RWPE1 (cell line): ENCODE measurements around the gene RAB3IL1.

Experiments
- CTCF ChIA-PET: fragments of 350-600 bp; sonication (Branson Sonifier 250); formaldehyde crosslinking; extraction: SDS; loops from one replicate; lab custom pipeline; 2021; lab: Yijun Ruan, JAX
- POLR2A ChIA-PET: fragments of 400-600 bp; formaldehyde crosslinking; extraction: SDS; loops from one replicate; lab custom pipeline; 2020; ENCODE audit warnings: antibody characterized with exemption; ENCODE audit not compliant: low non-redundant PET; lab: Yijun Ruan, JAX
- DNase-seq: peaks from one replicate; pipeline ENCODE4 v3.0.0; 2012; ENCODE audit warnings: low spot score
- H3K27ac ChIP-seq: fragments of 450-650 bp; 2 replicates; pipeline ENCODE4 v1.5.1; 2017
- CTCF ChIP-seq: fragments of 450-650 bp; conservative IDR thresholded peaks from 2 replicates; pipeline ENCODE4 v1.5.1; 2017; ENCODE audit warnings: low read depth, mild to moderate bottlenecking

RAB3IL1 gene

GRCh38 chr11:61869708-61870451 is 47.5 kb downstream of the RAB3IL1 start:
- CTCF ChIA-PET = interaction anchor here (0.8 to 3.2 kb wide), 11 partner anchors 10 to 238 kb away, joined by 3 to 38 read pairs (median 5); no protein-coding TSS in a partner anchor
- TF ChIP-seq CTCF = no peak
- no peak for DNase-seq
- H3K27ac ChIP-seq = peak overlapping the region; percentile 71
- POLR2A ChIA-PET = no interaction called here

- H3K27ac ChIP-seq = peak overlapping the region; percentile 71
- ChIA-PET CTCF (interaction anchor here (1.6 to 3.2 kb wide), 2 partner anchors 29 to 212 kb away, joined by 6 to 38 read pairs; no protein-coding TSS in a partner anchor), POLR2A (no interaction called here)
- TF ChIP-seq CTCF = no peak
- DNase-seq = no peak
These were observed 48.0 kb downstream of the RAB3IL1 start for GRCh38 chr11:61869429-61869707.

GRCh38 chr11:61868571-61869428 is 48.6 kb downstream of the RAB3IL1 start:
- ChIA-PET POLR2A (no interaction called here), CTCF (no interaction called here)
- no peak for DNase-seq
- no peak for TF ChIP-seq CTCF
- H3K27ac ChIP-seq = peak overlapping the region; percentile 71

GRCh38 chr11:61866958-61867343 is 50.4 kb downstream of the RAB3IL1 start:
- no peak for DNase-seq
- H3K27ac ChIP-seq = peak overlapping the region; percentile 73
- no peak for TF ChIP-seq CTCF
- CTCF ChIA-PET = interaction anchor here (0.7 to 1.5 kb wide), 4 partner anchors 32 to 215 kb away, joined by 3 to 8 read pairs (median 6); no protein-coding TSS in a partner anchor
- POLR2A ChIA-PET = no interaction called here

- DNase-seq = no peak
These were observed 51.0 kb downstream of the RAB3IL1 start for GRCh38 chr11:61866231-61866957.

More at GRCh38 chr11:61866231-61866957, 51.0 kb downstream of the RAB3IL1 start:
- peak overlapping the region; percentile 73 for H3K27ac ChIP-seq
- ChIA-PET POLR2A (no interaction called here), CTCF (interaction anchor here (0.7 to 1.5 kb wide), 4 partner anchors 32 to 216 kb away, joined by 3 to 8 read pairs (median 6); no protein-coding TSS in a partner anchor)
- no peak for TF ChIP-seq CTCF
